GM12878 (cell line): Measurements from ENCODE around the gene GBP6. TPM values are rescaled to one million over a fixed set of nuclear protein-coding genes. Genes with fewer than 3 reads are reported as not detected.

Experiments used
- ATAC-seq: fragments of 200-7000 bp; cut with Tn5 transposase; 3 replicates; pipeline ENCODE4 v1.9.1; 2020; ENCODE audit warnings: mild to moderate bottlenecking, moderate library complexity
- BruUV-seq: library from RNA; stranded (reverse); fragments of 400-500 nt; replicated peaks from 2 replicates; lab custom pipeline; 2021; lab: Mats Ljungman, UMichigan
- CTCF ChIA-PET: fragments of 300-600 bp; sonication (Branson Sonifier 250); formaldehyde crosslinking; extraction: SDS; loops from one replicate; lab custom pipeline; 2021; ENCODE audit warnings: inconsistent platforms; lab: Yijun Ruan, JAX
- POLR2A ChIA-PET: fragments of 350-600 bp; formaldehyde crosslinking; extraction: SDS; loops from one replicate; lab custom pipeline; 2021; ENCODE audit warnings: inconsistent platforms; lab: Charles Lee
- RAD21 ChIA-PET: fragments of 300-600 bp; sonication (Branson Sonifier 250); formaldehyde crosslinking; loops from one replicate; lab custom pipeline; 2023; ENCODE audit warnings: antibody characterized with exemption; ENCODE audit not compliant: unreplicated experiment; lab: Charles Lee
- SMC1A ChIA-PET: fragments of 300-600 bp; sonication (Branson Sonifier 250); formaldehyde crosslinking; loops from one replicate; lab custom pipeline; 2023; ENCODE audit not compliant: unreplicated experiment, uncharacterized antibody; lab: Charles Lee
- DNase-seq: peaks from one replicate; pipeline ENCODE4 v3.0.0-alpha.2; 2011; ENCODE audit warnings: low read depth, low spot score
- FAIRE-seq: peaks from 3 replicates; lab custom pipeline; 2011; peaks lifted over from hg19 to GRCh38; lab: Jason Lieb, UNC
- H2AFZ ChIP-seq: 2 replicates; pipeline ENCODE4 v1.6.0; 2011; ENCODE audit warnings: low read depth, low read length, control low read depth; ENCODE audit not compliant: control insufficient read depth
- H3K27ac ChIP-seq: 2 replicates; pipeline ENCODE4 v1.5.1; 2011; ENCODE audit warnings: control low read depth; ENCODE audit not compliant: control insufficient read depth, insufficient read depth
- H3K27me3 ChIP-seq, 2 experiments: replicated peaks in 1 of 2; 2 replicates each; pipeline versions ENCODE4 v1.6.0 to v1.6.1; 2011; ENCODE audit warnings: low read length in 1 of 2; ENCODE audit not compliant: control insufficient read depth in 2 of 2, insufficient read depth in 2 of 2
- H3K36me3 ChIP-seq, 2 experiments: 2 replicates each; pipeline ENCODE4 v1.5.1; 2011; ENCODE audit warnings: low read length in 1 of 2; ENCODE audit not compliant: control insufficient read depth in 2 of 2, insufficient read depth in 2 of 2
- H3K4me1 ChIP-seq: 2 replicates; pipeline ENCODE4 v1.6.1; 2011; ENCODE audit warnings: mild to moderate bottlenecking, low read length, moderate library complexity, mixed read lengths; ENCODE audit not compliant: control insufficient read depth, insufficient read depth
- H3K4me2 ChIP-seq: 2 replicates; pipeline ENCODE4 v1.6.0; 2011; ENCODE audit warnings: control low read depth; ENCODE audit not compliant: control insufficient read depth, insufficient read depth
- H3K4me3 ChIP-seq: fragments of 200-600 bp; sonication (generic); 2 replicates; pipeline ENCODE4 v1.5.1; 2016
- H3K79me2 ChIP-seq: 2 replicates; pipeline ENCODE4 v1.6.0; 2011; ENCODE audit warnings: low read length; ENCODE audit not compliant: control insufficient read depth, insufficient read depth
- H3K9ac ChIP-seq: 2 replicates; pipeline ENCODE4 v1.8.0; 2011; ENCODE audit warnings: low read length, control low read depth, mixed read lengths; ENCODE audit not compliant: control insufficient read depth, insufficient read depth
- H3K9me3 ChIP-seq: replicated peaks from 3 replicates; pipeline ENCODE4 v1.5.1; 2011; ENCODE audit warnings: mild to moderate bottlenecking, low read length; ENCODE audit not compliant: control insufficient read depth, insufficient read depth
- H4K20me1 ChIP-seq: 2 replicates; pipeline ENCODE4 v1.6.0; 2011; ENCODE audit not compliant: control insufficient read depth, insufficient read depth
- ATF7 ChIP-seq: fragments of 450-650 bp; IDR thresholded peaks from 2 replicates; pipeline ENCODE4 v1.6.1; 2016; ENCODE audit warnings: low read depth, mild to moderate bottlenecking
- KLF5 ChIP-seq: fragments of 450-650 bp; IDR thresholded peaks from 2 replicates; pipeline ENCODE4 v1.6.1; 2014; ENCODE audit warnings: mild to moderate bottlenecking; ENCODE audit not compliant: partially characterized antibody
- NFXL1 ChIP-seq: fragments of 450-650 bp; IDR thresholded peaks from 2 replicates; pipeline ENCODE4 v1.6.1; 2017; ENCODE audit warnings: antibody characterized with exemption, mild to moderate bottlenecking, borderline replicate concordance
- NR2C2 ChIP-seq: IDR thresholded peaks from 2 replicates; pipeline ENCODE4 v1.6.1; 2011; ENCODE audit warnings: borderline replicate concordance, low read depth; ENCODE audit not compliant: control insufficient read depth, insufficient read length
- RFX5 ChIP-seq: IDR thresholded peaks from 2 replicates; pipeline ENCODE4 v1.6.1; 2011; ENCODE audit warnings: low read depth, low read length, improper control_type of control experiment
- SIX5 ChIP-seq: IDR thresholded peaks from 2 replicates; pipeline ENCODE4 v1.6.1; 2011; ENCODE audit warnings: mild to moderate bottlenecking, low read depth, low read length, moderate library complexity; ENCODE audit not compliant: severe bottlenecking
- WGBS: methylation state at CpG from one replicate; pipeline ENCODE4 v1.1.6; 2016; ENCODE audit warnings: low lambda C conversion rate; ENCODE audit not compliant: insufficient replicate concordance, insufficient coverage; ENCODE audit errors: missing lambda C conversion rate; 5-methylcytosine and 5-hydroxymethylcytosine counted together
- in situ Hi-C: fragments of 300-500 bp; cut with MboI; formaldehyde crosslinking; loops from 9 replicates; pipeline ENCODE4 v1.14.3; 2018; ENCODE audit warnings: mixed read lengths
- intact Hi-C: fragments of 100-400 bp; cut with micrococcal nuclease; formaldehyde crosslinking; loops from one replicate; pipeline ENCODE4 v1.14.2; 2022; ENCODE audit not compliant: unreplicated experiment
- polyA plus RNA-seq, 11 experiments: library from polyadenylated mRNA; depleted of rRNA in 4 of 11; unstranded in 6 of 11; stranded (reverse) in 5 of 11; fragments of >200 nt; fragmentation: Nextera tagmentation in 4 of 11; fragmentation: Illumina TruSeq in 1 of 11; extraction: Ambion mirVana in 4 of 11; extraction: Trizol in 1 of 11; gene quantifications; 1 replicate in 1 of 11; 2 replicates in 10 of 11; pipeline versions ENCODE4 v1.2.1 to v1.2.3, GENCODE V29; 2011 to 2016; ENCODE audit warnings: inconsistent platforms in 2 of 11, missing spikeins in 2 of 11, low read depth in 1 of 11
- total RNA-seq, 4 experiments: library from RNA; depleted of rRNA in 3 of 4; stranded (reverse); fragments of >200 nt in 3 of 4; fragmentation: Illumina TruSeq in 1 of 4; extraction: Trizol in 1 of 4; gene quantifications; 2 replicates each; pipeline versions ENCODE4 v1.2.1 to v1.2.3, GENCODE V29; 2013 to 2021
- TF ChIP-seq, protein P1 (sequence below): IDR thresholded peaks from 2 replicates; pipeline ENCODE4 v1.6.1; 2011; ENCODE audit warnings: borderline replicate concordance, low read depth, mild to moderate bottlenecking, moderate library complexity, low read length; ENCODE audit not compliant: insufficient read depth, poor library complexity, severe bottlenecking
- TF ChIP-seq, protein P2 (sequence below): fragments of 450-650 bp; IDR thresholded peaks from 2 replicates; pipeline ENCODE4 v1.6.1; 2017; ENCODE audit warnings: borderline replicate concordance
- TF ChIP-seq, protein P3 (sequence below): fragments of 450-650 bp; IDR thresholded peaks from 2 replicates; pipeline ENCODE4 v1.6.1; 2017; ENCODE audit warnings: mild to moderate bottlenecking, low read depth, inconsistent platforms; ENCODE audit not compliant: poor library complexity, severe bottlenecking

GBP6 gene
- total and polyA plus RNA-seq, 10 of the 15 experiments (the other 5 are each of a cell fraction or from before 2014, with no cell fraction given), result 0.03 to 2.7 (median 0.05) TPM; not detected in 6

DNA sequence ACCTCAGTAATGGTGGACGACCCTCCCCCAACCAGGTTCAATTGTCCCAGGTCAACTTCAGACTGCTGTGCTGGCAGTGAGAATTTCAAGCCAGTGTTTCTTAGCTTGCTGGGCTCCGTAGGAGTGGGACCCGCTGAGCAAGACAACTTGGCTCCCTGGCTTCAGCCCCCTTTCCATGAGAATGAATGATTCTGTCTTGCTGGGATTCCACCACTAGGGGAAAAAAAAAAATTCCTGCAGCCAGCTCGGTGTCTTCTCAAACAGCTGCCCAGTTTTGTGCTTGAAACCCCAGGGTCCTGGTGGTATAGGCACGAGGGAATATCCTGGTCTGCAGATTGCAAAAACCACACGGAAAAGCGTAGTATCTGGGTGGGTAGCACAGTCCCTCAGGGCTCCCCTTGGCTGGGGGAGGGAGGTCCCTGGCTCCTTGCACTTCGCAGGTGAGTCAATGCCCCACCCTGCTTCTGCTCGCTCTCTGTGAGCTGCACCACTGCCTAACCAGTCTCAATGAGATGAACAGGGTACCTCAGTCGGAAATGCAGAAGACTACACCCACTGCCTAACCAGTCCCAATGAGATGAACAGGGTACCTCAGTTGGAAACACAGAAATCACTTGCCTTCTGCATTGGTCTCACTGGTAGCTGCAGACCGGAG, 41.5 kb downstream of the GBP6 start:
- H3K9ac ChIP-seq, result no peak overlapping the region
- no peak overlapping the region for H3K4me3 ChIP-seq
- CTCF ChIA-PET, result interaction anchor here (0.6 to 1.5 kb wide), 2 partner anchors 17 to 38 kb away, joined by 3 read pairs; no protein-coding TSS in a partner anchor
- DNase-seq (no peak), ATAC-seq (no peak), FAIRE-seq (no peak)
- no peaks in the 10 kb centered on the region; a peak in 2 of 4 replicates for H3K27me3 ChIP-seq
- no peaks in the 10 kb centered on the region for H3K4me1 ChIP-seq
- H3K79me2 ChIP-seq, result no peaks in the 10 kb centered on the region
- H2AFZ ChIP-seq, result no peak overlapping the region
- H4K20me1 ChIP-seq, result no peaks in the 10 kb centered on the region
- H3K27ac ChIP-seq, result no peak overlapping the region
- TF ChIP-seq, protein P1, sequence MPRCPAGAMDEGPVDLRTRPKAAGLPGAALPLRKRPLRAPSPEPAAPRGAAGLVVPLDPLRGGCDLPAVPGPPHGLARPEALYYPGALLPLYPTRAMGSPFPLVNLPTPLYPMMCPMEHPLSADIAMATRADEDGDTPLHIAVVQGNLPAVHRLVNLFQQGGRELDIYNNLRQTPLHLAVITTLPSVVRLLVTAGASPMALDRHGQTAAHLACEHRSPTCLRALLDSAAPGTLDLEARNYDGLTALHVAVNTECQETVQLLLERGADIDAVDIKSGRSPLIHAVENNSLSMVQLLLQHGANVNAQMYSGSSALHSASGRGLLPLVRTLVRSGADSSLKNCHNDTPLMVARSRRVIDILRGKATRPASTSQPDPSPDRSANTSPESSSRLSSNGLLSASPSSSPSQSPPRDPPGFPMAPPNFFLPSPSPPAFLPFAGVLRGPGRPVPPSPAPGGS, result no peak
- no peak for TF ChIP-seq ATF7
- TF ChIP-seq, protein P2, sequence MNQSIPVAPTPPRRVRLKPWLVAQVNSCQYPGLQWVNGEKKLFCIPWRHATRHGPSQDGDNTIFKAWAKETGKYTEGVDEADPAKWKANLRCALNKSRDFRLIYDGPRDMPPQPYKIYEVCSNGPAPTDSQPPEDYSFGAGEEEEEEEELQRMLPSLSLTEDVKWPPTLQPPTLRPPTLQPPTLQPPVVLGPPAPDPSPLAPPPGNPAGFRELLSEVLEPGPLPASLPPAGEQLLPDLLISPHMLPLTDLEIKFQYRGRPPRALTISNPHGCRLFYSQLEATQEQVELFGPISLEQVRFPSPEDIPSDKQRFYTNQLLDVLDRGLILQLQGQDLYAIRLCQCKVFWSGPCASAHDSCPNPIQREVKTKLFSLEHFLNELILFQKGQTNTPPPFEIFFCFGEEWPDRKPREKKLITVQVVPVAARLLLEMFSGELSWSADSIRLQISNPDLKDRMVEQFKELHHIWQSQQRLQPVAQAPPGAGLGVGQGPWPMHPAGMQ, result no peak
- TF ChIP-seq NR2C2, result no peak
- no peak for TF ChIP-seq KLF5
- no peak for TF ChIP-seq NFXL1
- TF ChIP-seq, protein P3, sequence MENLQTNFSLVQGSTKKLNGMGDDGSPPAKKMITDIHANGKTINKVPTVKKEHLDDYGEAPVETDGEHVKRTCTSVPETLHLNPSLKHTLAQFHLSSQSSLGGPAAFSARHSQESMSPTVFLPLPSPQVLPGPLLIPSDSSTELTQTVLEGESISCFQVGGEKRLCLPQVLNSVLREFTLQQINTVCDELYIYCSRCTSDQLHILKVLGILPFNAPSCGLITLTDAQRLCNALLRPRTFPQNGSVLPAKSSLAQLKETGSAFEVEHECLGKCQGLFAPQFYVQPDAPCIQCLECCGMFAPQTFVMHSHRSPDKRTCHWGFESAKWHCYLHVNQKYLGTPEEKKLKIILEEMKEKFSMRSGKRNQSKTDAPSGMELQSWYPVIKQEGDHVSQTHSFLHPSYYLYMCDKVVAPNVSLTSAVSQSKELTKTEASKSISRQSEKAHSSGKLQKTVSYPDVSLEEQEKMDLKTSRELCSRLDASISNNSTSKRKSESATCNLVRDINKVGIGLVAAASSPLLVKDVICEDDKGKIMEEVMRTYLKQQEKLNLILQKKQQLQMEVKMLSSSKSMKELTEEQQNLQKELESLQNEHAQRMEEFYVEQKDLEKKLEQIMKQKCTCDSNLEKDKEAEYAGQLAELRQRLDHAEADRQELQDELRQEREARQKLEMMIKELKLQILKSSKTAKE, result no peak
- TF ChIP-seq RFX5, result no peak
- no peak for TF ChIP-seq SIX5
- in situ Hi-C loops (no loop called here), intact Hi-C loops (no loop called here)
- BruUV-seq, result no TSS peak
- no peak overlapping the region for H3K4me2 ChIP-seq
- POLR2A ChIA-PET, result no interaction called here
- WGBS, result 29% methylated on average over 11 of the region's 11 CpGs
- SMC1A ChIA-PET, result no interaction called here
- RAD21 ChIA-PET, result no interaction called here
- H3K9me3 ChIP-seq, result no peaks in the 10 kb centered on the region
- no peaks in the 10 kb centered on the region for H3K36me3 ChIP-seq
